ENCODE measurements around the gene NLRC4. TPM values are rescaled to one million over a fixed set of nuclear protein-coding genes. Genes with fewer than 3 reads are reported as not detected.
"Not testable (repeated sequence)": the region's sequence is repeated elsewhere in the genome, so short reads cannot be mapped to it uniquely, and the experiment has no call there.

Gene NLRC4
- polyA plus RNA-seq = 1.4 TPM
- long read RNA-seq, donor 1 = 0 reads
- long read RNA-seq, donor 2, partial matches to known transcripts = 92 of 92 reads
- long read RNA-seq, donor 2, other reads (novel, unspliced or antisense) = 0 of 92 reads
- long read RNA-seq, donor 3 = 0 reads
- long read RNA-seq, donor 4 = 0 reads
- long read RNA-seq, donor 5 = 0 reads
- long read RNA-seq, donor 6 = 0 reads
- long read RNA-seq, donor 7 = 0 reads
- long read RNA-seq, donor 8 = 0 reads
- long read RNA-seq, donor 9 = 0 reads
- long read RNA-seq, donor 10 = 0 reads
- long read RNA-seq, donor 11 = 0 reads

- no peaks in the 10 kb centered on the region for H3K9me3 ChIP-seq (ENCODE audit: control insufficient read depth, low read depth, low read length)
- H3K4me3 ChIP-seq (ENCODE audit: low read length) = no peak within 1 kb of the TSS
- H3K4me1 ChIP-seq (ENCODE audit: control insufficient read depth, insufficient read depth, low read length) = no peaks in the 10 kb centered on the region
- no peak for DNase-seq
- H3K27me3 ChIP-seq (ENCODE audit: control insufficient read depth, insufficient read depth, low read length) = no peaks in the 10 kb centered on the region
- 63% methylated on average over 2 of the region's 7 CpGs for WGBS (ENCODE audit: insufficient coverage, low lambda C conversion rate)
- H3K27ac ChIP-seq (ENCODE audit: low read length) = no peak within 1 kb of the TSS
- no peaks in the 10 kb centered on the region for H3K36me3 ChIP-seq (ENCODE audit: control insufficient read depth, insufficient read depth, low read length)
Measured at GRCh38 chr2:32264422-32265105, at the start of gene NLRC4. NLRC4 (minus strand) TSS chr2:32264886; CDS start chr2:32256775, 8,111 bp downstream.

- Histone ChIP-seq H3K9me3 (ENCODE audit: control insufficient read depth, low read depth, low read length) (no peaks in the 10 kb centered on the region), H3K4me1 (ENCODE audit: control insufficient read depth, insufficient read depth, low read length) (peaks cover 2% of the 10 kb centered on the region), H3K4me3 (ENCODE audit: low read length) (no peak overlapping the region), H3K36me3 (ENCODE audit: control insufficient read depth, insufficient read depth, low read length) (peaks cover 6% of the 10 kb centered on the region), H3K27ac (ENCODE audit: low read length) (no peak overlapping the region), H3K27me3 (ENCODE audit: control insufficient read depth, insufficient read depth, low read length) (no peaks in the 10 kb centered on the region)
- no peak for DNase-seq
- WGBS (ENCODE audit: insufficient coverage, low lambda C conversion rate) = 100% methylated on average over 1 of the region's 7 CpGs
Measured at GRCh38 chr2:32310577-32310976, 45.9 kb upstream of the NLRC4 start.

- H3K9me3 ChIP-seq (ENCODE audit: control insufficient read depth, low read depth, low read length); DNase-seq; H3K4me3 ChIP-seq (ENCODE audit: low read length); H3K27ac ChIP-seq (ENCODE audit: low read length); H3K27me3 ChIP-seq (ENCODE audit: control insufficient read depth, insufficient read depth, low read length); H3K4me1 ChIP-seq (ENCODE audit: control insufficient read depth, insufficient read depth, low read length): not testable (repeated sequence)
- peaks cover 22% of the 10 kb centered on the region for H3K36me3 ChIP-seq (ENCODE audit: control insufficient read depth, insufficient read depth, low read length)
- WGBS (ENCODE audit: insufficient coverage, low lambda C conversion rate) = no CpG with 5 or more reads among the region's 43 CpGs
Measured at GRCh38 chr2:32293966-32294562, 29.4 kb upstream of the NLRC4 start.

GRCh38 chr2:32293493-32293892, 28.8 kb upstream of the NLRC4 start:
- not testable (repeated sequence) for H3K9me3 ChIP-seq (ENCODE audit: control insufficient read depth, low read depth, low read length); H3K4me1 ChIP-seq (ENCODE audit: control insufficient read depth, insufficient read depth, low read length); H3K27ac ChIP-seq (ENCODE audit: low read length); H3K4me3 ChIP-seq (ENCODE audit: low read length); DNase-seq; H3K27me3 ChIP-seq (ENCODE audit: control insufficient read depth, insufficient read depth, low read length)
- WGBS (ENCODE audit: insufficient coverage, low lambda C conversion rate) = no CpG with 5 or more reads among the region's 26 CpGs
- peaks cover 20% of the 10 kb centered on the region for H3K36me3 ChIP-seq (ENCODE audit: control insufficient read depth, insufficient read depth, low read length)

- peaks cover 19% of the 10 kb centered on the region for H3K36me3 ChIP-seq (ENCODE audit: control insufficient read depth, insufficient read depth, low read length)
- no peaks in the 10 kb centered on the region for H3K27me3 ChIP-seq (ENCODE audit: control insufficient read depth, insufficient read depth, low read length)
- no peak for DNase-seq
- no peak overlapping the region for H3K4me3 ChIP-seq (ENCODE audit: low read length)
- peaks cover 6% of the 10 kb centered on the region for H3K9me3 ChIP-seq (ENCODE audit: control insufficient read depth, low read depth, low read length)
- no CpG with 5 or more reads among the region's 2 CpGs for WGBS (ENCODE audit: insufficient coverage, low lambda C conversion rate)
- no peaks in the 10 kb centered on the region for H3K4me1 ChIP-seq (ENCODE audit: control insufficient read depth, insufficient read depth, low read length)
- H3K27ac ChIP-seq (ENCODE audit: low read length) = no peak overlapping the region
Measured at GRCh38 chr2:32291746-32292145, 27.1 kb upstream of the NLRC4 start.

GRCh38 chr2:32290000-32290339, 25.3 kb upstream of the NLRC4 start:
- Histone ChIP-seq H3K27me3 (ENCODE audit: control insufficient read depth, insufficient read depth, low read length) (no peaks in the 10 kb centered on the region), H3K9me3 (ENCODE audit: control insufficient read depth, low read depth, low read length) (peaks cover 6% of the 10 kb centered on the region), H3K4me3 (ENCODE audit: low read length) (no peak overlapping the region), H3K4me1 (ENCODE audit: control insufficient read depth, insufficient read depth, low read length) (no peaks in the 10 kb centered on the region), H3K27ac (ENCODE audit: low read length) (no peak overlapping the region), H3K36me3 (ENCODE audit: control insufficient read depth, insufficient read depth, low read length) (peaks cover 8% of the 10 kb centered on the region)
- DNase-seq = no peak
- 97% methylated on average over 2 of the region's 2 CpGs for WGBS (ENCODE audit: insufficient coverage, low lambda C conversion rate)

- Histone ChIP-seq H3K36me3 (ENCODE audit: control insufficient read depth, insufficient read depth, low read length) (peaks cover 10% of the 10 kb centered on the region), H3K4me3 (ENCODE audit: low read length) (no peak overlapping the region), H3K27me3 (ENCODE audit: control insufficient read depth, insufficient read depth, low read length) (no peaks in the 10 kb centered on the region), H3K9me3 (ENCODE audit: control insufficient read depth, low read depth, low read length) (peaks cover 6% of the 10 kb centered on the region), H3K27ac (ENCODE audit: low read length) (peak overlapping the region; percentile 47), H3K4me1 (ENCODE audit: control insufficient read depth, insufficient read depth, low read length) (no peaks in the 10 kb centered on the region)
- WGBS (ENCODE audit: insufficient coverage, low lambda C conversion rate) = 31% methylated on average over 3 of the region's 4 CpGs
- peak in 1 of 2 donors; percentile 69 for DNase-seq
Measured at GRCh38 chr2:32289165-32289999, 24.7 kb upstream of the NLRC4 start.

GRCh38 chr2:32284321-32284720, 19.6 kb upstream of the NLRC4 start:
- no peak for DNase-seq
- no peaks in the 10 kb centered on the region for H3K9me3 ChIP-seq (ENCODE audit: control insufficient read depth, low read depth, low read length)
- no CpG with 5 or more reads among the region's 2 CpGs for WGBS (ENCODE audit: insufficient coverage, low lambda C conversion rate)
- no peaks in the 10 kb centered on the region for H3K27me3 ChIP-seq (ENCODE audit: control insufficient read depth, insufficient read depth, low read length)
- no peak overlapping the region for H3K27ac ChIP-seq (ENCODE audit: low read length)
- no peaks in the 10 kb centered on the region for H3K4me1 ChIP-seq (ENCODE audit: control insufficient read depth, insufficient read depth, low read length)
- no peak overlapping the region for H3K4me3 ChIP-seq (ENCODE audit: low read length)
- peaks cover 14% of the 10 kb centered on the region for H3K36me3 ChIP-seq (ENCODE audit: control insufficient read depth, insufficient read depth, low read length)

- DNase-seq = no peak
- no peaks in the 10 kb centered on the region for H3K9me3 ChIP-seq (ENCODE audit: control insufficient read depth, low read depth, low read length)
- H3K4me3 ChIP-seq (ENCODE audit: low read length) = peak overlapping the region; percentile 89
- no CpG with 5 or more reads among the region's 6 CpGs for WGBS (ENCODE audit: insufficient coverage, low lambda C conversion rate)
- H3K36me3 ChIP-seq (ENCODE audit: control insufficient read depth, insufficient read depth, low read length) = peaks cover 13% of the 10 kb centered on the region
- H3K4me1 ChIP-seq (ENCODE audit: control insufficient read depth, insufficient read depth, low read length) = no peaks in the 10 kb centered on the region
- H3K27ac ChIP-seq (ENCODE audit: low read length) = peak overlapping the region; percentile 71
- no peaks in the 10 kb centered on the region for H3K27me3 ChIP-seq (ENCODE audit: control insufficient read depth, insufficient read depth, low read length)
Measured at GRCh38 chr2:32278478-32278853, 13.8 kb upstream of the NLRC4 start.
